Left ventricle myocardium superior (tissue), 1 donor: ENCODE measurements around the gene TMEM223. TPM values are rescaled to one million over a fixed set of nuclear protein-coding genes. Genes with fewer than 3 reads are reported as not detected.
"Not testable (repeated sequence)": the region's sequence is repeated elsewhere in the genome, so short reads cannot be mapped to it uniquely, and the experiment has no call there.

Experiments
- ATAC-seq: fragments of 200-7000 bp; cut with Tn5 transposase; one replicate; pipeline ENCODE4 v1.9.1; 2020; ENCODE audit warnings: mild to moderate bottlenecking, moderate library complexity
- DNase-seq: peaks from one replicate; pipeline ENCODE4 v3.0.0-alpha.2; 2020
- intact Hi-C: fragments of 100-400 bp; cut with micrococcal nuclease; formaldehyde crosslinking; loops from one replicate; pipeline ENCODE4 v1.11.0; 2022
- long read RNA-seq: library from polyadenylated mRNA; unstranded; transcript quantifications from one replicate; pipeline ENCODE4 v2.0.0, GENCODE V29; 2021
- total RNA-seq: library from RNA; stranded (reverse); fragmentation: NEBNext Ultra II Directional; extraction: Animal tissue kit (Norgen Biotek cat#: 25700); gene quantifications from one replicate; pipeline ENCODE4 v1.2.1, GENCODE V29; 2021
- donor health status: DM: no; HTN: yes; CAD: no; lungs with severe emphysema.

TMEM223 gene
- total RNA-seq, result 21.7 TPM
- long read RNA-seq, transcript TMEM223-203 (4 exons, 563 nt), result minor isoform, 5 of 56 reads
- long read RNA-seq, transcript TMEM223-201 (2 exons, 1,288 nt), result major isoform, 45 of 56 reads
- long read RNA-seq, partial matches to known transcripts, result 0 of 56 reads
- long read RNA-seq, other reads (novel, unspliced or antisense), result 5 of 56 reads

GRCh38 chr11:62791501-62792201 is at the start of gene TMEM223:
TMEM223 (minus strand) TSS chr11:62792006; CDS start chr11:62791994, 12 bp downstream.
- peak; percentile 95 for DNase-seq
- peak; percentile 87 for ATAC-seq
- intact Hi-C loops, result no loop called here

- peak; percentile 72 for DNase-seq
- peak; percentile 13 for ATAC-seq
- intact Hi-C loops, result not testable (repeated sequence)
Measured at GRCh38 chr11:62840721-62841360, 49.0 kb upstream of the TMEM223 start.

GRCh38 chr11:62839050-62839945 is 47.5 kb upstream of the TMEM223 start, which contains the start of gene WDR74:
WDR74 (minus strand) TSS chr11:62839590; CDS start chr11:62839570, 20 bp downstream.
- ATAC-seq (peak; percentile 70), DNase-seq (peak; percentile 95)
- intact Hi-C loops, result no loop called here

- ATAC-seq (no peak), DNase-seq (no peak)
- intact Hi-C loops, result no loop called here
Measured at GRCh38 chr11:62835336-62835735, 43.5 kb upstream of the TMEM223 start.

GRCh38 chr11:62832336-62833234 is 40.8 kb upstream of the TMEM223 start, which contains the start of gene TEX54:
TEX54 (minus strand) TSS chr11:62832841.
- intact Hi-C loops, result no loop called here
- peak; percentile 48 for DNase-seq
- peak; percentile 5 for ATAC-seq

- DNase-seq (peak; percentile 100), ATAC-seq (peak; percentile 98)
- intact Hi-C loops, result no loop called here
Measured at GRCh38 chr11:62831520-62832335, 39.9 kb upstream of the TMEM223 start, which contains the start of gene STX5. STX5 (minus strand) TSS chr11:62832051; CDS start chr11:62831243, 808 bp downstream.

GRCh38 chr11:62830904-62831519 is 39.2 kb upstream of the TMEM223 start:
- DNase-seq (no peak), ATAC-seq (no peak)
- intact Hi-C loops, result no loop called here

GRCh38 chr11:62828130-62828529 is 36.3 kb upstream of the TMEM223 start:
- ATAC-seq, DNase-seq: not testable (repeated sequence)

GRCh38 chr11:62823677-62824076 is 31.9 kb upstream of the TMEM223 start:
- DNase-seq (no peak), ATAC-seq (no peak)
- intact Hi-C loops, result no loop called here

More at GRCh38 chr11:62828130-62828529, 36.3 kb upstream of the TMEM223 start:
- intact Hi-C loops, result not testable (repeated sequence)

- no peak for ATAC-seq
- intact Hi-C loops, result no loop called here
- DNase-seq, result no peak
Measured at GRCh38 chr11:62817129-62817528, 25.3 kb upstream of the TMEM223 start.

GRCh38 chr11:62816557-62816956 is 24.8 kb upstream of the TMEM223 start:
- intact Hi-C loops, result no loop called here

GRCh38 chr11:62811659-62812058 is 19.9 kb upstream of the TMEM223 start:
- DNase-seq, result no peak
- intact Hi-C loops, result no loop called here
- no peak for ATAC-seq

More at GRCh38 chr11:62816557-62816956, 24.8 kb upstream of the TMEM223 start:
- DNase-seq (no peak), ATAC-seq (no peak)

GRCh38 chr11:62810748-62811147 is 18.9 kb upstream of the TMEM223 start:
- intact Hi-C loops, result no loop called here
- ATAC-seq (no peak), DNase-seq (no peak)

- intact Hi-C loops, result no loop called here
- ATAC-seq (peak; percentile 66), DNase-seq (no peak)
Measured at GRCh38 chr11:62806611-62807121, 14.9 kb upstream of the TMEM223 start.

- intact Hi-C loops, result no loop called here
- ATAC-seq, result peak; percentile 8
- no peak for DNase-seq
Measured at GRCh38 chr11:62805961-62806441, 14.2 kb upstream of the TMEM223 start.
